IPS-20b (cell line): Measurements from ENCODE around the gene ATF7.

Experiments used
- H3K27ac ChIP-seq: one replicate; pipeline ENCODE4 v1.5.1; 2013; ENCODE audit warnings: low read length
- H3K27me3 ChIP-seq: 2 replicates; pipeline ENCODE4 v1.6.1; 2013; ENCODE audit warnings: mild to moderate bottlenecking, low read length, inconsistent platforms; ENCODE audit not compliant: insufficient read depth
- H3K36me3 ChIP-seq: 2 replicates; pipeline ENCODE4 v1.6.1; 2013; ENCODE audit warnings: low read depth, mild to moderate bottlenecking, inconsistent platforms, low read length, moderate library complexity; ENCODE audit not compliant: insufficient read depth
- H3K4me1 ChIP-seq: 2 replicates; pipeline ENCODE4 v1.6.1; 2013; ENCODE audit warnings: mild to moderate bottlenecking, control low read depth, inconsistent platforms, low read length, moderate library complexity; ENCODE audit not compliant: insufficient read depth
- H3K4me3 ChIP-seq: 2 replicates; pipeline ENCODE4 v1.5.1; 2013; ENCODE audit warnings: mild to moderate bottlenecking, low read length, inconsistent platforms
- H3K9ac ChIP-seq: 2 replicates; pipeline ENCODE4 v1.6.1; 2013; ENCODE audit warnings: low read depth, mild to moderate bottlenecking, inconsistent platforms, low read length, moderate library complexity
- H3K9me3 ChIP-seq: 2 replicates; pipeline ENCODE4 v1.6.1; 2013; ENCODE audit warnings: mild to moderate bottlenecking, low read depth, low read length, inconsistent platforms; ENCODE audit not compliant: insufficient read depth

ATF7 gene

DNA sequence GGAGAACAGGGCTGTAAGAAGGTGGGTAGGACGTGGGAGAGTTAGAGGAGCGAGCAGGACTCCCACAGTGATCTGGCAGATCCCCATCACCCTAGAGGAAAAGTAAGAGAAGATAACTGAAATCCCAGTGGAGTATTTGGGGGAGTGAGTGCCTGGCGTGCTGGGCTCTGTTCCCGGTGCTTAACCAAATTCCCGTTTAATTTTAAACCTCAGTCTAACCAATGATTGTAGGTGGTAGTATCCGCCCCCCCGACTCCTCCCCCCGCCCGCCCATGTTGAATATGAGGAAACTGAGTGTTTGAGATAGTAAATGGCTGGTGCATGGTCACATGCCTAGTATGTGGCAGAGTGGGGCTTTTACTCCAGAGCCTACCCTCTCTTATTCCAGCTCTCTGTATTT, 123.9 kb downstream of the ATF7 start:
- Histone ChIP-seq H3K4me1 (peaks cover 19% of the 10 kb centered on the region), H3K27ac (no peak overlapping the region), H3K9ac (peak overlapping the region; percentile 94; the same call in 1 of the 2 replicates)

DNA sequence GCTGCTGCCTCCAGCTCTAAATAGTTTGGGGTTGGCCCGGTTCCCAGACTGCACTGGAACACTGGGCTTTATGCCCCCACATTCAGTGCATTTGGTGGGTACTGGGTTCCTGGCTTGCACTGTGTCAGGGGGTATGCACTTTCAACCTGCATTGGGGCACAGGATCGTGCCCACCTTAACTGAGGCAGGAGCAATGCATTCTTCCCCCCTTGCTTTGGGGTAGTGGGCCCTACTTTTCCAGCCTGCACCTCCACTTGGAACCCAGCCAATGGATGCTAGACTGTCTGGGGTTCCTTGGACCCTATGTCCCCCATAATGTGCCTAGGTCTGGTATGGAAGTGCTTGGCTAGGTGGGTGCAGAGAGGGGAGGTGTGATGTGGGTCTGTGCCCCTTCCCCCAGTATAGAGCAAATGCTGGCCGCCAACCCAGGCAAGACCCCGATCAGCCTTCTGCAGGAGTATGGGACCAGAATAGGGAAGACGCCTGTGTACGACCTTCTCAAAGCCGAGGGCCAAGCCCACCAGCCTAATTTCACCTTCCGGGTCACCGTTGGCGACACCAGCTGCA, 124.5 kb downstream of the ATF7 start:
- Histone ChIP-seq H3K9ac (peak overlapping the region; percentile 94), H3K4me1 (peaks cover 19% of the 10 kb centered on the region)

More for the DNA sequence above, 123.9 kb downstream of the ATF7 start:
- Histone ChIP-seq H3K4me3 (peak overlapping the region; percentile 79; the same call in 1 of the 2 replicates), H3K27me3 (no peaks in the 10 kb centered on the region), H3K36me3 (peaks cover 44% of the 10 kb centered on the region), H3K9me3 (no peaks in the 10 kb centered on the region)

DNA sequence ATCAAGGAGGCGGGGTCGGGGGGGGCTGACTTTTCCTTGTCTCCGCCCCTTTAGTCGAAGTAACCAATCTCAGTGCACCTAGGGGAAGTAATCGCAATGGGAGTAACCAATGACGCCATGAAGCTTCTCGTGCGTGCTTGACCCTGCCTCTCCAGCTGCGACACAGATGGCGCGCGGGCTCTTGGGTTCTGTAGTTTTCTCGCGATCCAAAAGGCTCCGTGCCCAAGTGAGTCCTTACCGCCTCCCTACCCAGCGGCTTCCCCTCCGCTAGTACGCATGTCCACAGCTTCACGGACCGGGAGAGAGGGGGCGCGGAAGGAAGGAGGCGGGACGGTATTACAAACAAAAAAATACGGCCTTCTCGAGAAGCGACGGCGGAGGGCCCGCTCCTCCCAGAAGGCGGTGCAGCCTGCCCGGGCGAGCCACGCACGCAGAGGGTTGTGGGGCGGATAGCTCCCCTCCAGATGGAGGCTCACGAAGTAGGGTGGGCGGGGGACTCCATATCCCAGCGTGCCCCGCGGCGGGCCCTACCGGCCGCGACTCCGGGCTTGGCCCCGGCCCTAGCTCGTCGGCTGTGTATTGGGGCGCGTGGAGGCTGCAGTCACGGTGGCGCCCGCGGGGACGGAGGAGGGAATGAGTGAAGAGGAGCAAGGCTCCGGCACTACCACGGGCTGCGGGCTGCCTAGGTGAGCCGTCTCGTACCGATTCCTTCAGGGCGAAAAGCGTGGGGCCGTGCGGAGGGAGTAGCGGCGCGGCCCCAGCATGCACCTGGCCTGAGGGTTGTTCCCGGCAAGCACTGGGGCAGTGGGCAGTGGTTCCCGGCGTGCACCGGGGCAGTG, 125.2 kb downstream of the ATF7 start, which contains the start of gene TARBP2:
TSS of gene TARBP2 (plus strand) at position 508 of the 839 bp plus-strand sequence. CDS start at position 634, 126 bp downstream.
- no peaks in the 10 kb centered on the region for H3K27me3 ChIP-seq
- H3K9me3 ChIP-seq = no peaks in the 10 kb centered on the region
- H3K27ac ChIP-seq = peak within 1 kb of the TSS; percentile 98
- H3K4me3 ChIP-seq = peak within 1 kb of the TSS; percentile 79
- H3K36me3 ChIP-seq = peaks cover 33% of the 10 kb centered on the region
- H3K9ac ChIP-seq = peak within 1 kb of the TSS; percentile 94
- peaks cover 25% of the 10 kb centered on the region for H3K4me1 ChIP-seq

More for the DNA sequence above, 124.5 kb downstream of the ATF7 start:
- H3K4me3 ChIP-seq = peak overlapping the region; percentile 79
- H3K27ac ChIP-seq = peak overlapping the region; percentile 98
- H3K9me3 ChIP-seq = no peaks in the 10 kb centered on the region
- peaks cover 40% of the 10 kb centered on the region for H3K36me3 ChIP-seq
- no peaks in the 10 kb centered on the region for H3K27me3 ChIP-seq

DNA sequence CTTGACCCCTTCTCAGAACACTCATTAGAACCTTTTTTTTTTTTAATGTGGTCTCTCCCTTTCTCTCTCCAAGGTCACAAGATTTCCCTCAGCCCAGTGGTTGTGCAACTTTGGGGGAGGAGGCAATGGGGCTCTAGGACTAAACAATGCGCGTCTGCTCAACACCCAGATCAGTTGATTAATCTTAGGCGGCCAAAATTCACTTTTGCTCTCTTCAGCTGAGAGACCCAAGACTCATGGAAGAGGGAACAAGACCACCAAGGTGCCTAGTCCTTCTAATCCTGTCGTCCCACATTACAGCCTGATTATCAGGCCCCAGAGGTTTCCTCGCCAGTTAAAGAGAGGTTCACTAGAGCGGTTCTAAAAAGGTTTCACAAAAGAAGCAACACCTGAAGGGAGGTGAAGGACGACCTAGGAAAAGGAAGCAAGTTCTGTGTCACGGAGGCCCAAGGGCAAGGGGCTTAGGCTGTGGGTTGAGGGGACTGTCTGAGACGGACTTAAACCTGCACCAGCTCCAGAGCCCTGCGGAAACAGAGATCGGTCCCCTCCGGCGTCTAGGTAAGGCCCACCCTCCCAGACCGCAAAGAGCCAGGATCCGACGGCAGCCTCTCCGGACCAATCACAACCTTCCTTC, 125.9 kb downstream of the ATF7 start:
- H3K4me1 ChIP-seq = peaks cover 30% of the 10 kb centered on the region
- peaks cover 26% of the 10 kb centered on the region for H3K36me3 ChIP-seq
- H3K9me3 ChIP-seq = no peaks in the 10 kb centered on the region
- no peaks in the 10 kb centered on the region for H3K27me3 ChIP-seq
- peak overlapping the region; percentile 72 for H3K27ac ChIP-seq
- H3K4me3 ChIP-seq = peak overlapping the region; percentile 79
- peak overlapping the region; percentile 86; the same call in 1 of the 2 replicates for H3K9ac ChIP-seq

DNA sequence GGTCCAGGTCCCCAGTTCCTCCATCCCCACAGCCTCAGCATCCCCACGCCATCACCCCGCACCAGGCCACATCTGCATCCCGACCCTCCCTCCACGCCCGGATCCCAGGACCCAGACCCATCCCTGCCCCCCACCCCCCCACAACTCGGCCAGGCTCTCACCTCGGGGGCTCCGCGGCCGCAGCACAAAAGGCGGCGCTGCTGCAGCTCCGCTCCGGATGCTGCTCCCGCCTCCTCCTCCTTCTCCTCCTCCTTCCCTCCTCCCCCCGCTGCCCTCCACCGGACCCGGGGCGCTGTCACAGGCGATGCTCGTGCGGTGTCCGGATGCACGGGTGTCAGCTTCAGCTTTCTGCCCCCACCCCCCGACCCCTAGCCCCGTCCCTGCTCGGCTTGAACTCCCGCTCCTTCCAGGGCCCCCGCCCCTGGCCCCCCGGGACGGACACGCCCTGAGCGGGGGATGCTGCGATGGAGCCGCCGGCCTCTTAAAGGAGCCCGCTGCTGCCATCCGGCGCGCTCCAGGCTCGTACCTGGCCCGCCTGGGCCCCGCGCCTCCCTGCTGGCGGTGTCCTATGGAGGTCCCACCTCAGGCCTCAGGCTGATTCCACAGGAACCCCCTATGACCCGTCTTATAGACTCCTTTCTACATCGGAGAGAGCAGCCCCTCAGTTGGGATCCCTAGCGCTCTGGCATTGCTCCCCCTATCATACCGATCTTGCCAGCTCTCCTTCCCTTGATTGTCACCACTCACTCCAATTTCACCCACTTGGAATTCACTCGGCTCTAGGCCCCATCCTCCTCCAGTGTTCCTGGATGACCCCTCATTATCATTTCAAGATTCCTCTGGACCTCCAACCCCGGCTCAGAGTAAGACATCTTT, 126.7 kb downstream of the ATF7 start, which contains the start of gene MAP3K12:
TSS of gene MAP3K12 (minus strand) at position 193 of the 876 bp plus-strand sequence. CDS start 12,067 bp downstream, outside the sequence.
- no peaks in the 10 kb centered on the region for H3K9me3 ChIP-seq
- H3K4me1 ChIP-seq = peaks cover 30% of the 10 kb centered on the region
- H3K36me3 ChIP-seq = peaks cover 18% of the 10 kb centered on the region
- peak within 1 kb of the TSS; percentile 86; the same call in 1 of the 2 replicates for H3K9ac ChIP-seq
- no peaks in the 10 kb centered on the region for H3K27me3 ChIP-seq
- H3K27ac ChIP-seq = peak within 1 kb of the TSS; percentile 84
- peak within 1 kb of the TSS; percentile 79 for H3K4me3 ChIP-seq

DNA sequence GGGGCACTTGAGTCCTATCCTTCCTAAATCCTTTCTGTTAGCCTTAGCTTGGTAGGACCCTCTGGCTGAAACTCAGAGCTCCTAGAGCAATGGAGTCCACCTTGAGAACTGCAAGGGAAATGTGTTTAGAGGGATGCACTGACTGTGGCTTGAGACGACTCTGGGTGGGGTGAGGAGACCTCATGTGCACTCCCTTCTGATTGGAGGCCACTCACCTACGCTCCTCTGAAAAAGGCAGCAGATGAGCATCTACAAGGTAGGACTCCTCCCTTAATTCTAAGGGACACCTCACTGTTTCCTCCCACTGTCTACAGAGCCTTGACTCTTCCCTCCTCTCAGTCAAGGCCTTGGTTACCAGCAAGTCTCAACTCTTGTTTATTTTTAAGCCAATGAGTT, 127.9 kb downstream of the ATF7 start:
- peaks cover 42% of the 10 kb centered on the region for H3K4me1 ChIP-seq
- no peaks in the 10 kb centered on the region for H3K27me3 ChIP-seq
- H3K27ac ChIP-seq = peak overlapping the region; percentile 66
- peak overlapping the region; percentile 50; the same call in 1 of the 2 replicates for H3K9ac ChIP-seq
- H3K4me3 ChIP-seq = peak overlapping the region; percentile 79
- no peaks in the 10 kb centered on the region for H3K9me3 ChIP-seq
- H3K36me3 ChIP-seq = peaks cover 5% of the 10 kb centered on the region

DNA sequence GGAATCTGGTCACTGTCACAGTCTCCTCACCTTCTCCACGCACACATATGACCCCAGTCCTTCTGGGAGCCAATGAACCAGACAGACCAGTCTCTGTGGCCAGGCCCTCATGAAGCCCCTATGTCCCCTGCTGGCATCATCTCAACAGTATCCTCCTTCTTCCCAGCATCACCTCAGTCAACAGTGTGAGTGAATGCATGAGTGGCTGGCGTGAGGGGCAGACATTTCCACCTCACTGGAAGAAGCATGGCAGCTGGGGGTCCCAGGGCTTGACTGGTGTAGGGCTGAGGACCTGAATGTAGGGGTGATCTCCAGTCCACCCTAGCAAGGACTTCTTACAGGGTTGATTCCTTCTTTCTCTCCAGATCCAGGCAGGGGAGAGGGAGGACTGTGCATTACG, 128.7 kb downstream of the ATF7 start:
- 0 out of 2 replicates have a peak overlapping the region, but pooled peaks have one; percentile 50 for H3K9ac ChIP-seq
- H3K27me3 ChIP-seq = no peaks in the 10 kb centered on the region
- H3K27ac ChIP-seq = no peak overlapping the region
- no peaks in the 10 kb centered on the region for H3K9me3 ChIP-seq
- H3K36me3 ChIP-seq = no peaks in the 10 kb centered on the region
- peaks cover 42% of the 10 kb centered on the region for H3K4me1 ChIP-seq
- H3K4me3 ChIP-seq = no peak overlapping the region

DNA sequence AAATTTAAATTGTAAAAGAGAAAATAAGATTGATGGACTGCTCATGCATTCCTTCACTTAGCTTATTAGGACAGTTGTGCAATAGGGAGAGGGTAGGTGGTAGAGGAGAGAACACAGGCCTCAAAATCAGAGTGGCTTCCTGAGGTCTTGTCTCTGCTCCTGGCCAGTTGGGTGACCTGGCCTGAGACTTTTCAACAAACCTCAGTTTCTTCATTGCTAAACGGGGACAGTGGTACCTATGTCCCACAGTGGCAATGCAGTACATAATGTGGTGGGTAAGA, 129.5 kb downstream of the ATF7 start:
- no peaks in the 10 kb centered on the region for H3K36me3 ChIP-seq
- no peaks in the 10 kb centered on the region for H3K9me3 ChIP-seq
- H3K4me1 ChIP-seq = peaks cover 40% of the 10 kb centered on the region
- no peak overlapping the region for H3K27ac ChIP-seq
- H3K9ac ChIP-seq = no peak overlapping the region
- H3K27me3 ChIP-seq = no peaks in the 10 kb centered on the region
- no peak overlapping the region for H3K4me3 ChIP-seq

DNA sequence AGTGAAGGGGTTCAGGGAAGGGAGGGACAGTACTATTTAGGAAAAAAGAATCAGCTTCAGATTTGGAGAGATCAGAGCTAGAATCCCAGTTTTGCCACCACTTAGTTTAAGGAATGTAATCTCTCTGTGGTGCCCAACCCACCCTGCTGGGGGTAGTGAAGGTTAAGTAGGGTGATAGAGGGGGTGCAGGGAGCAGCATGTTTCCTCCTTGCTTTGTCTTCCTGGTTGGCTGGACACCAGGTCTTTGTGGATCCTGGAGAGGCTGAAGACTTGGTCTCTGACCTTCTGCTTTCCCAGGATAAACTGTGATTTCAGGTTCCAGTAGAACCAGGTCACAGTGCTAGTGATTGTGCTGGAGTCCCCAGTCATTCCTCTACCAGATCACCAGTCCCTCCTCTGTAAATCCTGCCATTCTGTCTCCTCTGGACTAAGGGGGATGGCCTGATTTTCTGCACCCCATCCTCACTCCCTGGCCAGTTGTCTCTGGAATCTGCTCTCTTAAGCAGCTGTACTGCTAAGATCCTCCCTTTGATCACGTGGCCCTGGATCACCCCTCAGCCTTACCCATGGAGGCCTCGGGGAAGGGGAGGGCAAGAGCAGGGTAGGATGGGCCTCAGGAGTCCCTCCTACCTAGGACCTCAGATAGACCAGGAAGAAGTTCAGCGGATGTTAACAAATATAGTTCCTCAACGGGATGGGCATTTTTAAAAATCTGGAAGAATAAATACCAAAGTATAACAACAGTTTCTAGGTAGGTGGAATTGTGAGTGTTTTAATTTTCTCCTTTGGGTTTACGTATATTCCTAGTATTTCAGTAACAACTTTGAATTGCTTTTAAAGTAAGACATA, 130.1 kb downstream of the ATF7 start:
- no peaks in the 10 kb centered on the region for H3K27me3 ChIP-seq
- 0 out of 2 replicates have a peak overlapping the region, but pooled peaks have one; percentile 0 for H3K4me3 ChIP-seq
- H3K27ac ChIP-seq = no peak overlapping the region

DNA sequence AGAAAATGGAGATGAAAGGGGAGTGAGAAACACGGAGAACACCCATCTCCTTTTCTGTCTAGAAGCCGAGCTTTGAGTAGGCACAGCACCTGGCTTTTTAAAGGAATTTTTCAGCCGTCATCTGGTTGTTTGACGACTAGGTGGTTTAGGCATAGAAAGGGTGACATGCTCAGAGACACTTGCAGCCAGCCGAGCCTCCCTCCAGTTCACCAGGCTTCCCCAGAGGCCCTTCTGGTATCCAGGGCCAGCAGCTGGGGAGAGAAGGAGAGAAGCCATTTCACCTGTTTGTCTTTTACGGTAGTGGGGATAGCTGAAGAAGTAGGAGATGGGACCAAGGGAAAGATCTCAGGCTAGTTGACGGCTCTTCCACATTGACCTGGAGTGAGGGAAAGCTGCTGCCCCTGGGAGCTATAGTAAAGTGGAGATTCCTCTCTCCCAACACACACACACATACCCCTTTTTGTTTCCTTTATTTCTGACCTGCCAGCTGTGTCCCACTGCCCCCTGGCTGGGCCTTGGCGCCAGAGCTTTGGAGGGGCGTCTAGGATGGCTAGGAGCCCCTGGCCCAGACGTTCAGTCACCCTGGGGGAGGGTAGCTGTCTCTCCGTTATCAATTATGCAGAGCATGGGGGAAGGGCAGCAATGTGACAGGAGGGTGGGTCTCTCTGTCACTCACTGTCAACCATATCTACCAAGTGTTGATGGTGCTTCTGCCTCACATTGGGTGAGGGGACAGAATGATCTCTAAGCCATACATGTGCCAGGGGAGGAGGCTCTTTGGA, 132.4 kb downstream of the ATF7 start:
- no peaks in the 10 kb centered on the region for H3K9me3 ChIP-seq
- H3K4me1 ChIP-seq = peaks cover 35% of the 10 kb centered on the region; the same call in 1 of the 2 replicates
- no peaks in the 10 kb centered on the region for H3K36me3 ChIP-seq
- H3K27ac ChIP-seq = peak overlapping the region; percentile 59
- H3K27me3 ChIP-seq = no peaks in the 10 kb centered on the region
- peak overlapping the region; percentile 77 for H3K9ac ChIP-seq
- H3K4me3 ChIP-seq = peak overlapping the region; percentile 74

More for the DNA sequence above, 130.1 kb downstream of the ATF7 start:
- H3K9ac ChIP-seq = peak overlapping the region; percentile 3; the same call in 1 of the 2 replicates
- no peaks in the 10 kb centered on the region for H3K36me3 ChIP-seq
- no peaks in the 10 kb centered on the region for H3K9me3 ChIP-seq
- H3K4me1 ChIP-seq = peaks cover 38% of the 10 kb centered on the region; the same call in 1 of the 2 replicates
